NCI-H2081 (cell line): ENCODE results near the gene OTUD3.

Experiments used
- DNase-seq, 2 experiments: peaks; one replicate each; lab custom pipeline; 2025; lab: John Stamatoyannopoulos, UW

OTUD3 gene

DNA sequence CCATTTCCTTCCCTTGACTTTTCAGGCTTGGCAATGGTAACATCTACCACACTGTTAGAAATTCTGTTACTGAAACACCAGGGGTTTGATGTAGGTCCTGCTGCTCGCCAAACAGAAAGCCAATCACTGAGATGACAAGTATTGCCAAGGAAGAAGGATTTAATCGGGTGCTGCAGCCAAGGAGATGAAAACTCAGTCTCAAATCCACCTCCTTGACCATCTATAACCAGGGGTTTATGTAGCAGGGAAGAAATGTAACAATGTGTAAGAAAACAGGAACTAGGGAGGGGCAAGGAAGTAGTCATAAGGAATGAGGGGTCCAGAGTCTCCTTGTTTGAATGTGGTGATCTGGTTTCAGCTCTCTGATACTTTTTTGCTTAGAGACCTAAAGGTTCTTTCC lies 71.9 kb downstream of the OTUD3 start:
- no peak for DNase-seq

DNA sequence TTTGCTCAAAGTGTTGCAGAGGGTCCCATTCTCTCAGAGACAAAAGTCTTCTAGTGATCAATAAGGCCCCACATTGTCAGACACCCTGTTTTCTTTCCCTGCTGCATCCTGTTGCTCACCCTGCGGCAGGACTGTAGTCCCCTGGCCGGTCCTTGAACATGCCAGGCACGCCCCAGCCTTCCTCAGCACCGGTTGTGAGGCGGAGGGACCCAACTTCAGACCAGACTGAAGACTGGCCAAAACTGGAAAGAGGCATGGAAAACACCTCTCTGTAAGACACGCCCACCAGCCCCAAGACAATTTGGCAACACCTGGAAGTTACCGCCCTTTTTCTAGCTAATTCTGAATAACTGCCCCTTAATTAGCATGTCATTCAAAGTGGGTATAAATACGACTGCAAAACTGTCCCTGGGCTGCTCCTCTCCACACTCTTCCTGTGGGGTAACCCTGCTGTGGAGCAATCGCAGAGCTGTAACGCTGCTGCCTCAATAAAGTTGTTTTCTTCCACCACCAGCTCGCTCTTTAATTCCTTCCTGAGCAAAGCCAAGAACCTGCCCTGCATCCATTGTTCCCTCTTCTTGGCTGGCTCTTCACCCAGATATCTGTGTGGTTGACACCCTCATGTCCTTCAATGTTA lies 73.5 kb downstream of the OTUD3 start:
- DNase-seq, result no peak

DNA sequence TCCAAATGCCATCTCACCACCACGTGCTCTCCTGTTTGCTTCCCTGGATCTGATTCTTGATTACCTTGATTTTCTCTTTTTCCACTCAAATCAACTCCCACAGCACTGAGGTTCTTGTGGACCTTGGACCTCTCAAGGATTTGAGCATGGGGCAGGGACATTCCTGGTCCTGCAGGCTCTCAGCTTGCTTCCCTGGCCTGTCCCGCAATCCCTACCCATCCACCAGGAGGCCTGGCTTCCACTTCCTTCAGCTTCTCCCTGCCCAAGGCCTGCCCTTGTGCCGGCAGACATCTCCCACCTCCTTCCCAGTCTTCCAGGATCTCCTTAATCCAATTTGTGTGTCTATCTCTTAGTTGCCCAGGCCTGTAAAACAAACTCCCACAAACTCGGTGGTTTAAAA lies 75.6 kb downstream of the OTUD3 start:
- DNase-seq, result no peak

DNA sequence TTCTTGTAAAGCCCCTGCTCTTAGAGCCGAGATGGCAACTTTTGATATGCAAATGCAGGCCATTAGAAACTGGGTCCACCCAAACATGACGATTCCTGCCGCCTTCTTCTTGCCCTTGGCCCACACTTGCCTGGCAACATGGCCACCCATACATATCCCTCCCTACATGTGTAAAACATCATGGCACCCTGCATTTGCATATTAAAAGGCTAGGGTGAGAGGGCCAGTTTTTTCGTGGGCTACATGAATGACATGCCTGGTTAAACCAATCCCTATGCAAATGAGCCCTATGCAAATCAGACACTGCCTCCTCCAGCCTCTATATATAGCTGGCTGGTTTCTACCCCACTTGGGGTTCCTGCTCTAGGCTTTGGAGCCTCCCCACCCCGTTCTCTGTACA lies 78.4 kb downstream of the OTUD3 start:
- no peak for DNase-seq
